Measurements from ENCODE around the gene PDE4B.
"Not testable (repeated sequence)": the region's sequence is repeated elsewhere in the genome, so short reads cannot be mapped to it uniquely, and the experiment has no call there.

The PDE4B gene

GRCh38 chr1:65814752-65815151, 22.1 kb downstream of the PDE4B start:
- DNase-seq (ENCODE audit: low read depth in 2 of 2), result no peak

GRCh38 chr1:65817891-65818290, 25.2 kb downstream of the PDE4B start:
- DNase-seq (ENCODE audit: low read depth in 2 of 2), result no peak

GRCh38 chr1:65818966-65819365, 26.3 kb downstream of the PDE4B start:
- no peak for DNase-seq (ENCODE audit: low read depth in 2 of 2)

GRCh38 chr1:65820983-65821382, 28.3 kb downstream of the PDE4B start:
- DNase-seq (ENCODE audit: low read depth in 2 of 2), result no peak

- no peak for DNase-seq (ENCODE audit: low read depth in 2 of 2)
These were observed 28.7 kb downstream of the PDE4B start for GRCh38 chr1:65821386-65821785.

- no peak for DNase-seq (ENCODE audit: low read depth in 2 of 2)
These were observed 31.4 kb downstream of the PDE4B start for GRCh38 chr1:65824103-65824502.

- DNase-seq (ENCODE audit: low read depth in 2 of 2), result no peak
These were observed 33.0 kb downstream of the PDE4B start for GRCh38 chr1:65825741-65826140.

- no peak for DNase-seq (ENCODE audit: low read depth in 2 of 2)
These were observed 34.1 kb downstream of the PDE4B start for GRCh38 chr1:65826782-65827181.

- no peak for DNase-seq (ENCODE audit: low read depth in 2 of 2)
These were observed 34.7 kb downstream of the PDE4B start for GRCh38 chr1:65827346-65827745.

GRCh38 chr1:65830306-65830705, 37.6 kb downstream of the PDE4B start:
- DNase-seq (ENCODE audit: low read depth in 2 of 2), result no peak

GRCh38 chr1:65832296-65832695, 39.6 kb downstream of the PDE4B start:
- DNase-seq (ENCODE audit: low read depth in 2 of 2), result no peak

- no peak for DNase-seq (ENCODE audit: low read depth in 2 of 2)
These were observed 44.0 kb downstream of the PDE4B start for GRCh38 chr1:65836686-65837085.

GRCh38 chr1:65840683-65841082, 48.0 kb downstream of the PDE4B start:
- no peak for DNase-seq (ENCODE audit: low read depth in 2 of 2)

- DNase-seq (ENCODE audit: low read depth in 2 of 2), result no peak
These were observed 51.6 kb downstream of the PDE4B start for GRCh38 chr1:65844296-65844695.

- DNase-seq (ENCODE audit: low read depth in 2 of 2), result no peak
These were observed 52.3 kb downstream of the PDE4B start for GRCh38 chr1:65844821-65845534.

GRCh38 chr1:65845535-65846060, 52.9 kb downstream of the PDE4B start:
- DNase-seq (ENCODE audit: low read depth in 2 of 2), result no peak

GRCh38 chr1:65846866-65847265, 54.2 kb downstream of the PDE4B start:
- no peak for DNase-seq (ENCODE audit: low read depth in 2 of 2)

GRCh38 chr1:65850281-65850680, 57.6 kb downstream of the PDE4B start:
- no peak for DNase-seq (ENCODE audit: low read depth in 2 of 2)

GRCh38 chr1:65856591-65856990, 63.9 kb downstream of the PDE4B start:
- DNase-seq (ENCODE audit: low read depth in 2 of 2), result not testable (repeated sequence)

GRCh38 chr1:65866439-65866838, 73.7 kb downstream of the PDE4B start:
- no peak for DNase-seq (ENCODE audit: low read depth in 2 of 2)

- no peak for DNase-seq (ENCODE audit: low read depth in 2 of 2)
These were observed 79.6 kb downstream of the PDE4B start for GRCh38 chr1:65872301-65872700.

GRCh38 chr1:65878342-65878741, 85.6 kb downstream of the PDE4B start:
- DNase-seq (ENCODE audit: low read depth in 2 of 2), result not testable (repeated sequence)

GRCh38 chr1:65880611-65881010, 87.9 kb downstream of the PDE4B start:
- no peak for DNase-seq (ENCODE audit: low read depth in 2 of 2)

GRCh38 chr1:65881067-65881594, 88.4 kb downstream of the PDE4B start:
- no peak for DNase-seq (ENCODE audit: low read depth in 2 of 2)

All from stimulated activated CD8-positive, alpha-beta memory T cell treated with anti-CD3 and anti-CD28 coated beads, Interleukin-7, amount 100 ng/mL, for 1 hour (primary cell).